Lower leg skin (tissue), 4 donors: ENCODE measurements around the gene CASK. TPM values are rescaled to one million over a fixed set of nuclear protein-coding genes. Genes with fewer than 3 reads are reported as not detected.

Source experiments
- DNase-seq, 2 donors: peaks; one replicate each; pipeline ENCODE4 v3.0.0-alpha.2; 2019; ENCODE audit warnings: low spot score in 2 of 2
- H3K4me3 ChIP-seq: fragments of 200-600 bp; sonication (generic); 2 replicates; pipeline ENCODE4 v1.5.1; 2017; ENCODE audit warnings: mild to moderate bottlenecking, low read depth; ENCODE audit not compliant: poor library complexity, severe bottlenecking
- CTCF ChIP-seq, 3 donors: fragments of 450-650 bp; IDR thresholded peaks; one replicate each; pipeline ENCODE4 v1.5.1; 2016; ENCODE audit warnings: antibody characterized with exemption in 3 of 3, mild to moderate bottlenecking in 3 of 3, moderate library complexity in 2 of 3
- POLR2A ChIP-seq, 2 donors: fragments of 450-650 bp; IDR thresholded peaks; one replicate each; pipeline ENCODE4 v1.6.1; 2016 to 2017; ENCODE audit warnings: antibody characterized with exemption in 2 of 2, mild to moderate bottlenecking in 1 of 2, moderate library complexity in 1 of 2
- WGBS, 2 donors: methylation state at CpG; one replicate each; pipeline ENCODE4 v1.1.5; 2018; 5-methylcytosine and 5-hydroxymethylcytosine counted together
- intact Hi-C: fragments of 100-400 bp; cut with DNase I; formaldehyde crosslinking; loops from one replicate; pipeline ENCODE4 v1.15.0; 2023; ENCODE audit warnings: low total_unique reads
- total RNA-seq, 4 donors: library from RNA; depleted of rRNA; stranded (reverse); fragments of >200 nt; gene quantifications; one replicate each; pipeline ENCODE4 v1.1.0, GENCODE V29; 2016

Gene CASK
- total RNA-seq, 4 donors from 2014 or later: 22.7 to 43.2 (median 26.8) TPM

- WGBS, 2 donors: 56 to 73% methylated on average over 4 of the region's 4 CpGs
- H3K4me3 ChIP-seq: no peak overlapping the region
- DNase-seq: no peak
- TF ChIP-seq CTCF (IDR thresholded peaks at IDR 0.05): no peak
- TF ChIP-seq POLR2A (IDR thresholded peaks at IDR 0.05): no peak
- intact Hi-C loops: no loop called here
Observed at GRCh38 chrX:41522671-41523070, 400.7 kb downstream of the CASK start.

DNA sequence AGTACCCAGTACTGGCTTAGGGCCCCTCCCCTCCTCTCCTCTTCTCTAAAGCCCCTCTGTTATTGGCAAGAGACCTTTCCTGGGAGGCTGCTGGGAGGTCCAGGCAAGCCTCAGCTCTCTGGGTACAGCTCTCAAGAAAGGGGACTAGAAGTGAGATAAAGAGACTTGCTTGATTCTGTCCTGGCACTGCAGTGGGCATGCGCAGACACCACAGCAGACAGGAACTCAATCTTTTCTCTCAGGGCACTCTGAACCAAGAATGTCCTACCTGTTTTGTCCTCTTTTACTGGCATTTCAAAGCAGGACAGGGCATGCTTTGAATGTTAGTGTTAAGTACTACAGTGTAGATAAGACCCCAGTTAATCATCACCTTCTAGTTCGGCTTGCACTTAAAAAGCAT lies 401.3 kb downstream of the CASK start:
- H3K4me3 ChIP-seq: no peak overlapping the region
- intact Hi-C loops: no loop called here
- WGBS, 2 donors: 81 to 96% methylated on average over 2 of the region's 2 CpGs
- TF ChIP-seq CTCF (IDR thresholded peaks at IDR 0.05) (no peak), POLR2A (IDR thresholded peaks at IDR 0.05) (no peak)
- DNase-seq: no peak

GRCh38 chrX:41519468-41519867 lies 403.9 kb downstream of the CASK start:
- DNase-seq: no peak
- TF ChIP-seq CTCF (IDR thresholded peaks at IDR 0.05): no peak
- no peak for TF ChIP-seq POLR2A (IDR thresholded peaks at IDR 0.05)
- intact Hi-C loops: no loop called here
- H3K4me3 ChIP-seq: no peak overlapping the region
- WGBS, 2 donors: 89 to 91% methylated on average over 5 of the region's 5 CpGs

DNA sequence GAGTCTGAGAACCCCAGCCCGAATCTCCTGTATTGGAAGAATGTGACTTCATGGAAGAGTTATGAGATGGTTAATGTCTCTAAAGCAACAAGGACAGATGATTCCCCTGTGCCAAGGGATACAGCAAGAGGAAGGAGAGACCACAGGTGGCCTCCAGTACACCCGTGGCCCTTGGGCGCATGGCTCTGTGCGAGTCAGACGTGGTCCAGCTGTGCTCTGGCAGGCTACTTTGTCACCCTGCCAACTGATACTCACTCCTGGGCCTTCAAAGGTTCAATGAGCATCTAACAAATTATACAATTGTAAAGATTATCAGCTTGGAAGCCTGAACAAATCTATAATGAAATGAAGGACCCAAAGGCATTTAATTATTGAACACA lies 404.5 kb downstream of the CASK start:
- DNase-seq: no peak
- WGBS, 2 donors: 69 to 93% methylated on average over 1 to 5 of the region's 5 CpGs
- intact Hi-C loops: no loop called here
- TF ChIP-seq POLR2A (IDR thresholded peaks at IDR 0.05): no peak
- TF ChIP-seq CTCF (IDR thresholded peaks at IDR 0.05): no peak
- H3K4me3 ChIP-seq: no peak overlapping the region

- DNase-seq: no peak
- H3K4me3 ChIP-seq: no peak overlapping the region
- 80 to 94% methylated on average over 9 of the region's 9 CpGs for WGBS, 2 donors
- TF ChIP-seq POLR2A (IDR thresholded peaks at IDR 0.05) (no peak), CTCF (IDR thresholded peaks at IDR 0.05) (no peak)
- intact Hi-C loops: no loop called here
Observed at GRCh38 chrX:41518127-41518840, 405.1 kb downstream of the CASK start.
